Measurements from ENCODE around the gene GAL3ST1.
"Not testable (repeated sequence)": the region's sequence is repeated elsewhere in the genome, so short reads cannot be mapped to it uniquely, and the experiment has no call there.

GAL3ST1 gene

GRCh38 chr22:30596886-30597285 is 22.4 kb upstream of the GAL3ST1 start:
- DNase-seq (ENCODE audit: low spot score): no peak

- no peak for DNase-seq (ENCODE audit: low spot score)
Measured at GRCh38 chr22:30596199-30596598, 21.7 kb upstream of the GAL3ST1 start.

- DNase-seq (ENCODE audit: low spot score): not testable (repeated sequence)
Measured at GRCh38 chr22:30592360-30592713, 17.9 kb upstream of the GAL3ST1 start.

GRCh38 chr22:30591588-30592359 is 17.3 kb upstream of the GAL3ST1 start, which contains the start of gene PES1:
TSS of gene PES1 (minus strand) at chr22:30591910. CDS start at chr22:30591833, 77 bp downstream.
- DNase-seq (ENCODE audit: low spot score): peak; percentile 97

- peak; percentile 38 for DNase-seq (ENCODE audit: low spot score)
Measured at GRCh38 chr22:30591191-30591587, 16.7 kb upstream of the GAL3ST1 start.

- DNase-seq (ENCODE audit: low spot score): no peak
Measured at GRCh38 chr22:30586414-30586813, 11.9 kb upstream of the GAL3ST1 start.

GRCh38 chr22:30584441-30584840 is 10.0 kb upstream of the GAL3ST1 start:
- no peak for DNase-seq (ENCODE audit: low spot score)

GRCh38 chr22:30582788-30583545 is 8.5 kb upstream of the GAL3ST1 start:
- DNase-seq (ENCODE audit: low spot score): no peak

GRCh38 chr22:30582051-30582450 is 7.6 kb upstream of the GAL3ST1 start:
- no peak for DNase-seq (ENCODE audit: low spot score)

- DNase-seq (ENCODE audit: low spot score): no peak
Measured at GRCh38 chr22:30580896-30581295, 6.4 kb upstream of the GAL3ST1 start.

GRCh38 chr22:30578481-30578880 is 4.0 kb upstream of the GAL3ST1 start:
- DNase-seq (ENCODE audit: low spot score): no peak

GRCh38 chr22:30575859-30576258 is 1.4 kb upstream of the GAL3ST1 start:
- no peak for DNase-seq (ENCODE audit: low spot score)

- no peak for DNase-seq (ENCODE audit: low spot score)
Measured at GRCh38 chr22:30574997-30575671, 669 bp upstream of the GAL3ST1 start.

- no peak for DNase-seq (ENCODE audit: low spot score)
Measured at GRCh38 chr22:30573594-30574094, 821 bp downstream of the GAL3ST1 start.

GRCh38 chr22:30572840-30573593 is 1.4 kb downstream of the GAL3ST1 start:
- no peak for DNase-seq (ENCODE audit: low spot score)

- DNase-seq (ENCODE audit: low spot score): no peak
Measured at GRCh38 chr22:30572210-30572609, 2.3 kb downstream of the GAL3ST1 start.

- DNase-seq (ENCODE audit: low spot score): no peak
Measured at GRCh38 chr22:30569674-30570202, 4.7 kb downstream of the GAL3ST1 start.

GRCh38 chr22:30568137-30568805 is 6.2 kb downstream of the GAL3ST1 start:
- no peak for DNase-seq (ENCODE audit: low spot score)

GRCh38 chr22:30567277-30567676 is 7.2 kb downstream of the GAL3ST1 start:
- not testable (repeated sequence) for DNase-seq (ENCODE audit: low spot score)

- no peak for DNase-seq (ENCODE audit: low spot score)
Measured at GRCh38 chr22:30566125-30566524, 8.3 kb downstream of the GAL3ST1 start.

GRCh38 chr22:30565341-30565740 is 9.1 kb downstream of the GAL3ST1 start:
- no peak for DNase-seq (ENCODE audit: low spot score)
